ENCODE measurements around the gene AGPAT3.

Gene AGPAT3

GRCh38 chr21:43968410-43969114 is 103.5 kb downstream of the AGPAT3 start:
- no peaks in the 10 kb centered on the region for H3K4me1 ChIP-seq (ENCODE audit: control insufficient read depth, insufficient read depth, low read length)
- no peak overlapping the region for H3K27ac ChIP-seq (ENCODE audit: extremely low read depth, low read depth, low read length)
- ChIA-PET POLR2A (no interaction called here), CTCF (interaction anchor here (0.5 kb wide), 1 partner anchor 273 kb away, joined by 4 read pairs; no protein-coding TSS in a partner anchor)
- peaks cover 0 to 43% of the 10 kb centered on the region in 2 experiments; a peak in 2 of 3 replicates for H3K36me3 ChIP-seq (ENCODE audit: control insufficient read depth in 2 of 2, insufficient read depth in 1 of 2, low read length in 2 of 2)
- TF ChIP-seq PRDM1 (tag by site-specific recombination; IDR thresholded peaks at IDR 0.05) (no peak), ZNF624 (tag by site-specific recombination; IDR thresholded peaks at IDR 0.05) (no peak), GLIS1 (tag by site-specific recombination; IDR thresholded peaks at IDR 0.05) (peak; percentile 65), TRIM28 (IDR thresholded peaks at IDR 0.05; ENCODE audit: borderline replicate concordance, low read length) (no peak), ZNF426 (tag by site-specific recombination; IDR thresholded peaks at IDR 0.05) (no peak)
- no peak overlapping the region for H3K4me3 ChIP-seq (ENCODE audit: low read depth, low read length)
- H3K9me3 ChIP-seq (ENCODE audit: control insufficient read depth, insufficient read depth, low read depth, low read length) = no peaks in the 10 kb centered on the region

- Histone ChIP-seq H3K27ac (ENCODE audit: extremely low read depth, low read depth, low read length) (no peak overlapping the region), H3K36me3 (ENCODE audit: control insufficient read depth in 2 of 2, insufficient read depth in 1 of 2, low read length in 2 of 2) (peaks cover 0 to 43% of the 10 kb centered on the region in 2 experiments; a peak in 2 of 3 replicates), H3K4me1 (ENCODE audit: control insufficient read depth, insufficient read depth, low read length) (no peaks in the 10 kb centered on the region), H3K9me3 (ENCODE audit: control insufficient read depth, insufficient read depth, low read depth, low read length) (no peaks in the 10 kb centered on the region), H3K4me3 (ENCODE audit: low read depth, low read length) (no peak overlapping the region)
- ChIA-PET CTCF (interaction anchor here (0.5 kb wide), 1 partner anchor 273 kb away, joined by 4 read pairs; no protein-coding TSS in a partner anchor), POLR2A (no interaction called here)
- TF ChIP-seq ZNF112 (tag by site-specific recombination; IDR thresholded peaks at IDR 0.05) = no peak
These were observed 104.1 kb downstream of the AGPAT3 start for GRCh38 chr21:43969115-43969444.

GRCh38 chr21:43970551-43970950 is 105.5 kb downstream of the AGPAT3 start:
- H3K27ac ChIP-seq (ENCODE audit: extremely low read depth, low read depth, low read length) = peak overlapping the region; percentile 32; the same call in 1 of the 2 replicates
- peaks cover 0 to 45% of the 10 kb centered on the region in 2 experiments; a peak in 2 of 3 replicates for H3K36me3 ChIP-seq (ENCODE audit: control insufficient read depth in 2 of 2, insufficient read depth in 1 of 2, low read length in 2 of 2)
- TF ChIP-seq AEBP2 (tag by site-specific recombination; IDR thresholded peaks at IDR 0.05; ENCODE audit: borderline replicate concordance) (no peak), ZNF169 (tag by site-specific recombination; IDR thresholded peaks at IDR 0.05) (no peak), ZNF404 (tag by site-specific recombination; IDR thresholded peaks at IDR 0.05) (no peak), ZNF488 (tag by site-specific recombination; IDR thresholded peaks at IDR 0.05) (no peak), BCL11B (tag by site-specific recombination; IDR thresholded peaks at IDR 0.05; ENCODE audit: low read depth) (no peak), ZNF19 (tag by site-specific recombination; IDR thresholded peaks at IDR 0.05; ENCODE audit: low read depth) (no peak), ZSCAN18 (tag by site-specific recombination; IDR thresholded peaks at IDR 0.05) (no peak), ZNF26 (tag by site-specific recombination; IDR thresholded peaks at IDR 0.05) (no peak), ZNF585B (tag by site-specific recombination; IDR thresholded peaks at IDR 0.05) (no peak), SCRT1 (tag by site-specific recombination; IDR thresholded peaks at IDR 0.05; ENCODE audit: borderline replicate concordance) (no peak), ZNF701 (tag by site-specific recombination; IDR thresholded peaks at IDR 0.05) (no peak), ZBTB49 (tag by site-specific recombination; IDR thresholded peaks at IDR 0.05; ENCODE audit: low read depth) (no peak)
- CTCF ChIA-PET = interaction anchor here (0.7 kb wide), 1 partner anchor 159 kb away, joined by 3 read pairs; no protein-coding TSS in a partner anchor
- H3K4me1 ChIP-seq (ENCODE audit: control insufficient read depth, insufficient read depth, low read length) = no peaks in the 10 kb centered on the region
- no peaks in the 10 kb centered on the region for H3K9me3 ChIP-seq (ENCODE audit: control insufficient read depth, insufficient read depth, low read depth, low read length)
- no peak overlapping the region for H3K4me3 ChIP-seq (ENCODE audit: low read depth, low read length)
- POLR2A ChIA-PET = no interaction called here
